Glutamatergic neuron (in vitro differentiated cells): ENCODE measurements around the gene MAP4K4. TPM values are rescaled to one million over a fixed set of nuclear protein-coding genes. Genes with fewer than 3 reads are reported as not detected.
A peak's percentile ranks its signal among the peaks of the same experiment; 100 is the strongest.

Experiments used
- DNase-seq: peaks from one replicate; pipeline ENCODE4 v3.0.0; 2022
- H3K27ac Mint-ChIP-seq: one replicate; pipeline ENCODE4 v1.8.0; 2020; ENCODE audit warnings: mild to moderate bottlenecking, mixed read lengths, inconsistent platforms; ENCODE audit not compliant: unreplicated experiment
- H3K27me3 Mint-ChIP-seq: one replicate; pipeline ENCODE4 v1.8.0; 2020; ENCODE audit warnings: mild to moderate bottlenecking, moderate library complexity, mixed read lengths, inconsistent platforms; ENCODE audit not compliant: unreplicated experiment
- H3K36me3 Mint-ChIP-seq: one replicate; pipeline ENCODE4 v1.8.0; 2020; ENCODE audit warnings: mild to moderate bottlenecking, mixed read lengths, inconsistent platforms; ENCODE audit not compliant: unreplicated experiment
- H3K4me1 Mint-ChIP-seq: one replicate; pipeline ENCODE4 v1.8.0; 2020; ENCODE audit warnings: mild to moderate bottlenecking, low read depth, mixed read lengths, inconsistent platforms; ENCODE audit not compliant: unreplicated experiment
- H3K4me3 Mint-ChIP-seq: one replicate; pipeline ENCODE4 v1.8.0; 2020; ENCODE audit warnings: mild to moderate bottlenecking, mixed read lengths, inconsistent platforms; ENCODE audit not compliant: unreplicated experiment
- H3K9me3 Mint-ChIP-seq: one replicate; pipeline ENCODE4 v1.8.0; 2020; ENCODE audit warnings: mild to moderate bottlenecking, moderate library complexity, mixed read lengths, inconsistent platforms; ENCODE audit not compliant: unreplicated experiment
- CTCF ChIP-seq: fragments of 200-600 bp; sonication (generic); IDR thresholded peaks from one replicate; pipeline ENCODE4 v1.5.0; 2021; ENCODE audit not compliant: partially characterized antibody, unreplicated experiment
- total RNA-seq: library from RNA; stranded (reverse); fragmentation: NEBNext Ultra II Directional; extraction: Animal tissue kit (Norgen Biotek cat#: 25700); gene quantifications from one replicate; pipeline ENCODE4 v1.2.1, GENCODE V29; 2021; ENCODE audit not compliant: unreplicated experiment

Gene MAP4K4
- total RNA-seq, 1 donor from 2014 or later: 756 TPM

- Mint-ChIP-seq H3K9me3 (peaks cover 26% of the 10 kb centered on the region), H3K27me3 (peaks cover 19% of the 10 kb centered on the region), H3K36me3 (no peaks in the 10 kb centered on the region), H3K4me3 (peak overlapping the region; percentile 16), H3K27ac (peak overlapping the region; percentile 34), H3K4me1 (peaks cover 66% of the 10 kb centered on the region)
- no peak for DNase-seq
- no peak for TF ChIP-seq CTCF
Observed at GRCh38 chr2:101795033-101795432, 97.5 kb downstream of the MAP4K4 start.

GRCh38 chr2:101796825-101797600, 99.5 kb downstream of the MAP4K4 start:
- no peak for DNase-seq
- no peaks in the 10 kb centered on the region for H3K36me3 Mint-ChIP-seq
- peaks cover 16% of the 10 kb centered on the region for H3K27me3 Mint-ChIP-seq
- no peak for TF ChIP-seq CTCF
- peak overlapping the region; percentile 18 for H3K4me3 Mint-ChIP-seq
- peaks cover 59% of the 10 kb centered on the region for H3K4me1 Mint-ChIP-seq
- peak overlapping the region; percentile 78 for H3K27ac Mint-ChIP-seq
- peaks cover 21% of the 10 kb centered on the region for H3K9me3 Mint-ChIP-seq

- DNase-seq: no peak
- TF ChIP-seq CTCF: no peak
- no peaks in the 10 kb centered on the region for H3K36me3 Mint-ChIP-seq
- peaks cover 33% of the 10 kb centered on the region for H3K27me3 Mint-ChIP-seq
- peak overlapping the region; percentile 99 for H3K27ac Mint-ChIP-seq
- H3K9me3 Mint-ChIP-seq: peaks cover 33% of the 10 kb centered on the region
- H3K4me3 Mint-ChIP-seq: peak overlapping the region; percentile 40
- H3K4me1 Mint-ChIP-seq: peaks cover 68% of the 10 kb centered on the region
Observed at GRCh38 chr2:101801496-101801895, 104.0 kb downstream of the MAP4K4 start.

- no peak for DNase-seq
- Mint-ChIP-seq H3K36me3 (no peaks in the 10 kb centered on the region), H3K27ac (peak overlapping the region; percentile 99), H3K4me3 (peak overlapping the region; percentile 48), H3K9me3 (peaks cover 34% of the 10 kb centered on the region), H3K4me1 (peaks cover 64% of the 10 kb centered on the region), H3K27me3 (peaks cover 35% of the 10 kb centered on the region)
- TF ChIP-seq CTCF: no peak
Observed at GRCh38 chr2:101802329-101802728, 104.8 kb downstream of the MAP4K4 start.

GRCh38 chr2:101803128-101803527, 105.6 kb downstream of the MAP4K4 start:
- no peak for TF ChIP-seq CTCF
- Mint-ChIP-seq H3K4me3 (peak overlapping the region; percentile 77), H3K4me1 (peaks cover 70% of the 10 kb centered on the region), H3K27ac (peak overlapping the region; percentile 99), H3K27me3 (peaks cover 40% of the 10 kb centered on the region), H3K36me3 (no peaks in the 10 kb centered on the region), H3K9me3 (peaks cover 38% of the 10 kb centered on the region)
- DNase-seq: no peak
